K562 (cell line): ENCODE results near the gene FMC1. TPM values are rescaled to one million over a fixed set of nuclear protein-coding genes. Genes with fewer than 3 reads are reported as not detected.

Experiments
- DDX20 ChIP-seq: fragments of 450-650 bp; IDR thresholded peaks from 2 replicates; pipeline ENCODE4 v1.6.1; 2016; ENCODE audit warnings: missing genetic modification characterization, low read depth, mild to moderate bottlenecking, missing compliant biosample characterization, moderate library complexity
- FOXM1 ChIP-seq, 2 experiments: fragments of 450-650 bp in 1 of 2; sonication (generic) in 1 of 2; formaldehyde crosslinking in 1 of 2; IDR thresholded peaks; 2 replicates each; pipeline versions ENCODE4 v1.6.1 to v1.9.0; 2017 to 2022; ENCODE audit warnings: low read depth in 2 of 2, mild to moderate bottlenecking in 2 of 2, missing genetic modification reagents in 1 of 2, moderate library complexity in 1 of 2
- HDAC2 ChIP-seq: fragments of 450-650 bp; IDR thresholded peaks from 2 replicates; pipeline ENCODE4 v1.6.1; 2016; ENCODE audit warnings: mild to moderate bottlenecking
- KAT8 ChIP-seq: fragments of 450-650 bp; IDR thresholded peaks from 2 replicates; pipeline ENCODE4 v1.6.1; 2016; ENCODE audit warnings: low read depth, mild to moderate bottlenecking
- KDM5B ChIP-seq: fragments of 200-600 bp; sonication (generic); IDR thresholded peaks from 2 replicates; pipeline ENCODE4 v1.6.1; 2012; ENCODE audit warnings: low read depth, mild to moderate bottlenecking, moderate library complexity, low read length, control low read depth, inconsistent platforms; ENCODE audit not compliant: insufficient replicate concordance
- MBD2 ChIP-seq: sonication (generic); IDR thresholded peaks from 2 replicates; pipeline ENCODE4 v1.6.1; 2016; ENCODE audit warnings: low read depth, borderline replicate concordance
- NUFIP1 ChIP-seq: fragments of 450-650 bp; IDR thresholded peaks from 2 replicates; pipeline ENCODE4 v1.6.1; 2018; ENCODE audit not compliant: partially characterized antibody
- POLR2G ChIP-seq: fragments of 200-400 bp; formaldehyde crosslinking; IDR thresholded peaks from 2 replicates; pipeline ENCODE4 v1.6.1; 2017; ENCODE audit warnings: low read depth, mild to moderate bottlenecking, antibody characterized with exemption, low read length, moderate library complexity
- RFX7 ChIP-seq: fragments of 250-450 bp; sonication (Bioruptor Pico); IDR thresholded peaks from 2 replicates; pipeline ENCODE4 v1.5.1; 2021; ENCODE audit warnings: mild to moderate bottlenecking
- TAF9B ChIP-seq: fragments of 450-650 bp; IDR thresholded peaks from 2 replicates; pipeline ENCODE4 v1.6.1; 2018; ENCODE audit warnings: mild to moderate bottlenecking; ENCODE audit not compliant: partially characterized antibody
- TAL1 ChIP-seq: fragments of 450-650 bp; IDR thresholded peaks from 2 replicates; pipeline ENCODE4 v1.6.1; 2016; ENCODE audit warnings: mild to moderate bottlenecking
- ZNF445 ChIP-seq: fragments of 250-450 bp; sonication (Bioruptor Pico); IDR thresholded peaks from 2 replicates; pipeline ENCODE4 v1.4.0; 2020; ENCODE audit warnings: low read depth, mild to moderate bottlenecking, moderate library complexity
- ZSCAN29 ChIP-seq: fragments of 450-650 bp; IDR thresholded peaks from 2 replicates; pipeline ENCODE4 v1.6.1; 2017
- polyA plus RNA-seq, 8 experiments: library from polyadenylated mRNA; depleted of rRNA in 4 of 8; stranded (reverse) in 5 of 8; unstranded in 3 of 8; fragments of >200 nt; fragmentation: Nextera tagmentation in 2 of 8; fragmentation: Illumina TruSeq in 1 of 8; extraction: Ambion mirVana in 2 of 8; extraction: Trizol in 1 of 8; gene quantifications; 2 replicates each; pipeline versions ENCODE4 v1.2.1 to v1.2.3, GENCODE V29; 2011 to 2014; ENCODE audit warnings: inconsistent platforms in 1 of 8, missing spikeins in 1 of 8
- total RNA-seq, 7 experiments: library from RNA; depleted of rRNA in 6 of 7; stranded (reverse); fragments of >200 nt in 6 of 7; fragmentation: Illumina TruSeq in 2 of 7; extraction: Trizol in 2 of 7; gene quantifications; 2 replicates each; pipeline versions ENCODE4 v1.2.1 to v1.2.3, GENCODE V29; 2011 to 2021; ENCODE audit warnings: low replicate concordance in 1 of 7
- TF ChIP-seq, protein P1 (sequence below), 2 experiments: fragments of 450-650 bp; IDR thresholded peaks; 2 replicates each; pipeline ENCODE4 v1.6.1; 2018; ENCODE audit warnings: mild to moderate bottlenecking in 2 of 2, low read depth in 1 of 2; ENCODE audit not compliant: partially characterized antibody in 2 of 2
- TF ChIP-seq, protein P2 (sequence below), 2 experiments: fragments of 450-650 bp in 1 of 2; sonication (generic) in 1 of 2; formaldehyde crosslinking in 1 of 2; IDR thresholded peaks in 1 of 2; conservative IDR thresholded peaks in 1 of 2; 2 replicates each; pipeline versions ENCODE4 v1.6.1 to v1.8.1; 2016 to 2023; ENCODE audit warnings: mild to moderate bottlenecking in 2 of 2, moderate library complexity in 2 of 2, inconsistent platforms in 1 of 2, missing genetic modification reagents in 1 of 2
- TF ChIP-seq, protein P3 (sequence below): sonication (generic); formaldehyde crosslinking; IDR thresholded peaks from 2 replicates; pipeline ENCODE4 v1.8.1; 2022; ENCODE audit warnings: missing genetic modification reagents
- TF ChIP-seq, protein P4 (sequence below): fragments of 450-650 bp; IDR thresholded peaks from 2 replicates; pipeline ENCODE4 v1.6.1; 2016

The FMC1 gene
- total and polyA plus RNA-seq, 9 of the 15 experiments (the other 6 are each of a cell fraction or from before 2014, with no cell fraction given), result 14.0 to 116 (median 29.0) TPM

DNA sequence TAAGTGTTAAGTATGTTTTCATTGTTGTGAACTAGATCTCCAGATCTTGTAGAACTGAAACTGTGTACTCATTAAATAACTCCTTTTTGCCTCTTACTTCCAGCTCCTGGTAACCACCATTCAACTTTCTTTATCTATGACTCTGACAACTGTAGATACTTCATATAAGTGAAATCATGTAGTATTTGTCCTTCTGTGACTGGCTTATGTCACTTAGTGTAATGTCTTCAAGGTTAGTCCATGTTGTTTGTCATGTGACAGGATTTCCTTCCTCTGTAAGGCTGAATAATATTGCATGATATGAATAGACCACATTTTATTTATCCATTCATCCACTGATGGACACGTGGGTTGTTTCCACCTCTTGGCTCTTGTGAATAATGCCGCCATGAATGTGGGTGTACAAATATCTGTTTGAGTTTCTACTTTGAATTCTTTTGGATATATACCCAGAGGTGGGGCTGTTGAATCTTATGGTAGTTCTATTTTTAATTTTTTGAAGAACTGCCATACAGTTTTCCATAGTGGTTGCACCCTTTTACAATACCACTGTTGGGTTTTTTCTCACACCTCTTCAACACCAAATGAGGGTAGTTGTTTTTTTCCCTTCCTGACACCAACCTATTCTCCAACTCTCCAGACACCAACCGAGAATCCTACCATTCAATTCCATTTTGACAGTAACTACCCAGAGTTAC lies 10.7 kb upstream of the FMC1 start (continued):
- TF ChIP-seq, protein P1, sequence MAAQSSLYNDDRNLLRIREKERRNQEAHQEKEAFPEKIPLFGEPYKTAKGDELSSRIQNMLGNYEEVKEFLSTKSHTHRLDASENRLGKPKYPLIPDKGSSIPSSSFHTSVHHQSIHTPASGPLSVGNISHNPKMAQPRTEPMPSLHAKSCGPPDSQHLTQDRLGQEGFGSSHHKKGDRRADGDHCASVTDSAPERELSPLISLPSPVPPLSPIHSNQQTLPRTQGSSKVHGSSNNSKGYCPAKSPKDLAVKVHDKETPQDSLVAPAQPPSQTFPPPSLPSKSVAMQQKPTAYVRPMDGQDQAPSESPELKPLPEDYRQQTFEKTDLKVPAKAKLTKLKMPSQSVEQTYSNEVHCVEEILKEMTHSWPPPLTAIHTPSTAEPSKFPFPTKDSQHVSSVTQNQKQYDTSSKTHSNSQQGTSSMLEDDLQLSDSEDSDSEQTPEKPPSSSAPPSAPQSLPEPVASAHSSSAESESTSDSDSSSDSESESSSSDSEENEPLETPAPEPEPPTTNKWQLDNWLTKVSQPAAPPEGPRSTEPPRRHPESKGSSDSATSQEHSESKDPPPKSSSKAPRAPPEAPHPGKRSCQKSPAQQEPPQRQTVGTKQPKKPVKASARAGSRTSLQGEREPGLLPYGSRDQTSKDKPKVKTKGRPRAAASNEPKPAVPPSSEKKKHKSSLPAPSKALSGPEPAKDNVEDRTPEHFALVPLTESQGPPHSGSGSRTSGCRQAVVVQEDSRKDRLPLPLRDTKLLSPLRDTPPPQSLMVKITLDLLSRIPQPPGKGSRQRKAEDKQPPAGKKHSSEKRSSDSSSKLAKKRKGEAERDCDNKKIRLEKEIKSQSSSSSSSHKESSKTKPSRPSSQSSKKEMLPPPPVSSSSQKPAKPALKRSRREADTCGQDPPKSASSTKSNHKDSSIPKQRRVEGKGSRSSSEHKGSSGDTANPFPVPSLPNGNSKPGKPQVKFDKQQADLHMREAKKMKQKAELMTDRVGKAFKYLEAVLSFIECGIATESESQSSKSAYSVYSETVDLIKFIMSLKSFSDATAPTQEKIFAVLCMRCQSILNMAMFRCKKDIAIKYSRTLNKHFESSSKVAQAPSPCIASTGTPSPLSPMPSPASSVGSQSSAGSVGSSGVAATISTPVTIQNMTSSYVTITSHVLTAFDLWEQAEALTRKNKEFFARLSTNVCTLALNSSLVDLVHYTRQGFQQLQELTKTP (IDR thresholded peaks at IDR 0.05; ENCODE audit: low read depth in 1 of 2, partially characterized antibody in 2 of 2), result no peak
- TF ChIP-seq HDAC2, result no peak
- TF ChIP-seq, protein P2, sequence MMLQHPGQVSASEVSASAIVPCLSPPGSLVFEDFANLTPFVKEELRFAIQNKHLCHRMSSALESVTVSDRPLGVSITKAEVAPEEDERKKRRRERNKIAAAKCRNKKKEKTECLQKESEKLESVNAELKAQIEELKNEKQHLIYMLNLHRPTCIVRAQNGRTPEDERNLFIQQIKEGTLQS (IDR thresholded peaks at IDR 0.05), result peak; percentile 54; the same call in 1 of the 2 replicates
- TF ChIP-seq, protein P2 (CRISPR knock-in tag; conservative IDR thresholded peaks at IDR 0.05), result no peak
- no peak for TF ChIP-seq TAF9B
- TF ChIP-seq, protein P3, sequence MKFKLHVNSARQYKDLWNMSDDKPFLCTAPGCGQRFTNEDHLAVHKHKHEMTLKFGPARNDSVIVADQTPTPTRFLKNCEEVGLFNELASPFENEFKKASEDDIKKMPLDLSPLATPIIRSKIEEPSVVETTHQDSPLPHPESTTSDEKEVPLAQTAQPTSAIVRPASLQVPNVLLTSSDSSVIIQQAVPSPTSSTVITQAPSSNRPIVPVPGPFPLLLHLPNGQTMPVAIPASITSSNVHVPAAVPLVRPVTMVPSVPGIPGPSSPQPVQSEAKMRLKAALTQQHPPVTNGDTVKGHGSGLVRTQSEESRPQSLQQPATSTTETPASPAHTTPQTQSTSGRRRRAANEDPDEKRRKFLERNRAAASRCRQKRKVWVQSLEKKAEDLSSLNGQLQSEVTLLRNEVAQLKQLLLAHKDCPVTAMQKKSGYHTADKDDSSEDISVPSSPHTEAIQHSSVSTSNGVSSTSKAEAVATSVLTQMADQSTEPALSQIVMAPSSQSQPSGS (CRISPR knock-in tag), result no peak
- TF ChIP-seq KDM5B, result no peak
- TF ChIP-seq FOXM1 (IDR thresholded peaks at IDR 0.05; ENCODE audit: low read depth), result no peak
- no peak for TF ChIP-seq FOXM1 (CRISPR knock-in tag; IDR thresholded peaks at IDR 0.05; ENCODE audit: low read depth)
- TF ChIP-seq NUFIP1, result no peak
- TF ChIP-seq DDX20 (tag), result no peak
- TF ChIP-seq RFX7, result no peak
- TF ChIP-seq ZNF445 (CRISPR knock-in tag), result no peak
- TF ChIP-seq KAT8, result no peak
- no peak for TF ChIP-seq MBD2
- no peak for TF ChIP-seq ZSCAN29
- no peak for TF ChIP-seq POLR2G
- TF ChIP-seq, protein P4, sequence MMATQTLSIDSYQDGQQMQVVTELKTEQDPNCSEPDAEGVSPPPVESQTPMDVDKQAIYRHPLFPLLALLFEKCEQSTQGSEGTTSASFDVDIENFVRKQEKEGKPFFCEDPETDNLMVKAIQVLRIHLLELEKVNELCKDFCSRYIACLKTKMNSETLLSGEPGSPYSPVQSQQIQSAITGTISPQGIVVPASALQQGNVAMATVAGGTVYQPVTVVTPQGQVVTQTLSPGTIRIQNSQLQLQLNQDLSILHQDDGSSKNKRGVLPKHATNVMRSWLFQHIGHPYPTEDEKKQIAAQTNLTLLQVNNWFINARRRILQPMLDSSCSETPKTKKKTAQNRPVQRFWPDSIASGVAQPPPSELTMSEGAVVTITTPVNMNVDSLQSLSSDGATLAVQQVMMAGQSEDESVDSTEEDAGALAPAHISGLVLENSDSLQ, result 0 out of 2 replicates have a peak, but pooled peaks have one; percentile 9
- TF ChIP-seq TAL1, result no peak
